ENCODE measurements around the gene KIAA1671.

Gene KIAA1671

DNA sequence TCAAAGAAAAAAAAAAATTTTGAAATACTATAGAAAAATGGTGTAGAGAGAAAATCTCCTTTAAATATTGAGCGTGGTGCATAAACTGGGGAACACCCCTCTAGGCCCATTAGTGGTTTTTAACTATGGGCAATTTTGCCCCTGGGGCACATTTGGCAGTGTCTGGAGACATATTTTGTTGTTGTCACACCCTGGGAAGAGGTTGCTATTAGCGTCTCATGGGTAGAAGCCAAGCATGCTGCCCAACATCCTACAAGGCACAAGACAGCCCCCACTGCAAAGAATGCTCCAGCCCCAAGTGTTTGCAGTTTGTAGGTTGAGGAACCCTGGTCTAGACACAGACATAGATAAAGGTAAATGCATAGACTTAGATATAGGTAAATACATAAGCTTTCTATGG, 92.6 kb downstream of the KIAA1671 start:
- no peak for DNase-seq (ENCODE audit: low read depth, low spot score)

- DNase-seq (ENCODE audit: low read depth, low spot score), result no peak
Observed at GRCh38 chr22:25048071-25048470, 95.6 kb downstream of the KIAA1671 start.

GRCh38 chr22:25048659-25049647, 96.4 kb downstream of the KIAA1671 start:
- DNase-seq (ENCODE audit: low read depth, low spot score), result peak; percentile 26

DNA sequence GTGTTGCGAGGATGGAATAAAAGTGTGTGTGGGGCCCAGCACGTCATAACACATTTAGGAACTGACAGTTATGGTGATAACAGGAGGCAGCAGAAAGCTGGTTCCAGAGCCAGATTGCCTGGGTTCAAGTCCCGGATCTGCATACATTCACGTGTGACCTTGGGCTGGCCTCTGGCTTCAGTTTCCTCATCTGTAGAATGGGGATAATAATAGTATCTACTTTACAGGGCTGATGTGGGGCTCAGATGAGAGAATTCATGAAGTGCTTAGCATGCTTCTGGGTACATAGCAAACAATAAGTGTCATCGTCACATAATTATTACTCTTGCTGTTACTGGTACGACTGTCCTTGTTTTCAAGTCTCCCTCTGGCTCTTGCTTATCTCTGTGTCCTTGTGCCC, 97.3 kb downstream of the KIAA1671 start:
- no peak for DNase-seq (ENCODE audit: low read depth, low spot score)

DNA sequence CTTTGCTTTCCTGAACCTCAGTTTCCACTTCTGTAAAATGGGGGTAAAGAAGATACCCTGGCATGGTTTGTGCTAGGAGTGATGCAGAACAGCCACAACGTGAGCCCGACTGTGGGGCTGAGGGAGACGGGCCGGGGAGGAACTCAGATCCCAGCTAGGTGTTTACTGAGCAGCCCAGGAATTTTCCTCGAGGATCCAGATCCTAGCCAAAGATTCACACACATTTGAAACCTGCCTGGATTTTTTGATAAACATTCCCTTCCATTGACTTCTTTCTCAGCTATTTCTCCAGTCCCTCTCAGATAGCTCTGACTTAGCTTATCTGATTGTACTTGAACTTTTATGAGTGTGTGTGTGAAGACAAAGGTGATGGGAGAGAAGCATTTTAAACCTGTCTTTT, 98.0 kb downstream of the KIAA1671 start:
- DNase-seq (ENCODE audit: low read depth, low spot score), result no peak

DNA sequence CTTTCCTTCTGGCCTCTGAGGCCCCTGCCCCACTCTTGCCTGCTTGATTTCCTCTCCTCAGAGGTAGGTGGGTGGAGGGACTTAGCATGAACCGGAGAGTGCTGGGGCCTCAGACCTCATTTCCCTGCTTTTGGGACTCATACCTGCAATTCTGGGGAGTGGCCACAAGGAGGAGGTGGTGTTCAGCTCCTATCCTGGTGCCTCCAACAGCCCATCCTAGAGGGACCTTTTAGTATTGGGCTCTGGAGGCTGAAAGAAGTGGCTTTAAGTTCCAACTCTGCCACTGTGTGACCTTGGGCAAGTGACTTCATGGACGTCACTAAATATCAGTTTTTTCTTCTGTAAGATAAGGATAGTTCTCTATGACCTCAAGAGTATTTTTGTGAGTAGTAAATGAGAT, 98.6 kb downstream of the KIAA1671 start:
- no peak for DNase-seq (ENCODE audit: low read depth, low spot score)

GRCh38 chr22:25051983-25052710, 99.6 kb downstream of the KIAA1671 start:
- no peak for DNase-seq (ENCODE audit: low read depth, low spot score)

GRCh38 chr22:25053153-25053805, 100.8 kb downstream of the KIAA1671 start:
- no peak for DNase-seq (ENCODE audit: low read depth, low spot score)

GRCh38 chr22:25054943-25055511, 102.5 kb downstream of the KIAA1671 start:
- DNase-seq (ENCODE audit: low read depth, low spot score), result no peak

GRCh38 chr22:25057013-25057881, 104.7 kb downstream of the KIAA1671 start:
- DNase-seq (ENCODE audit: low read depth, low spot score), result peak; percentile 18

- no peak for DNase-seq (ENCODE audit: low read depth, low spot score)
Observed at GRCh38 chr22:25059438-25059837, 106.9 kb downstream of the KIAA1671 start.

DNA sequence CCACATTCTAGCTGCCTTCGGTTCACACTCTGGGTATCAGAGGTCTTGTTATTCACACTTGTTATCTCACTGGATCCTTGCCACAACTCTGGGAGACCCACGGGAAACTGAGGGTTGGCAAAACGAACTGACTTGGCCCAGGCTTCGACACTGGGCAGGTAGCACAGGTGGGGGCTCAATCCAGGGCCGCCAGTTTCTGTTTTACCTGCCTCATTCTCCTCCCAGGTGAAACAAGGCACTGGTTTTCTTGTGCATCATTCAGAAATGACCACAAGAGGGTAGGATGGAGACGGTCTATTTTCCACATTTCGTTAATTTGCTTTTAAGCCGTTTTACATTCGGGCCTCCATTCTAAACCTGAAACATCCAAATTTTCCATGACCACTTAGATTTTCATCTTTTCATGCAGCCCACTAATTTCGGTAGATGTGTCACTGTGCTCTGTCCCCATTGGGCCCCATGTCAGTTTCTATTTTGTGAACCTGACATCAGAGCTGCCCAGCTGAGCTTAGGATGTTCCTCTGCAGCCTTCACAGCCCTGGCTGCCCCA, 108.1 kb downstream of the KIAA1671 start:
- no peak for DNase-seq (ENCODE audit: low read depth, low spot score)

- DNase-seq (ENCODE audit: low read depth, low spot score), result no peak
Observed at GRCh38 chr22:25061134-25061533, 108.6 kb downstream of the KIAA1671 start.

DNA sequence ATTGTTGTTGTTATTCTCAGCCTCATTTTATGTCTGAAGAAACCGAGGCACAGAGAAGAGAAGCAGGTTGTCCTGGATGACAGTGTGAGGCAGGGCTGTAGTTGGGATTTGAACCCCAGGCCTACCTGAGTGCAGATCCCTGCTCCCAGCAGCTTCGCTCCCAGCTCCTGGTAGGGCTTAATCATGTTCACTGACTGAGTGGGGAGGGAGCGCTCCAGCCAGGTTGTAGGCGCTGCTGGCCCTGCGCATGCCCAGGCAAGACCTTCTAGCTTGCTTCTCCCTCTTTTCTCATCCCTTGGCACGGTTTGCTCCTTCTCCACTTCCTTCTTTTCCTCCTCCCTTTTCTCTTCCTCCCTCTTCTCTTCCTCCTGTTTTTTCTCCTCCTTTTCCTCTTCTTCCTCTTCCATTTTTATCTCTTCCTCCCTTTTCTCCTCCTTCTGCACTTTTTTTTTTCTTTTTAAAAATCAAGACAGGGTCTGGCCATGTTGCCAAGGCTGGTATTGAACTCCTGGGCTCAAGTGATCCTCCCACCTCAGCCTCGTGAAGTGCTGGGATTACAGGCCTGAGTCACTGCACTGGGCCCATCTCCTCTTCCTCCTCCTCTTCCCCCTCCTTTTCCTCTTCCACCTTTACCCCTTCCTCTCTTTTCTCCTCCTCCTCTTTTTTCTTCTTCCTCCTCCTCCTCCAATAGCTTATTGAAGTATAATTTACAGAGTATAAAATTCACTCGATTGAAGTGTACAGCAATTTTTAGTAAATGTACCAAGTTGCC, 109.3 kb downstream of the KIAA1671 start:
- no peak for DNase-seq (ENCODE audit: low read depth, low spot score)

DNA sequence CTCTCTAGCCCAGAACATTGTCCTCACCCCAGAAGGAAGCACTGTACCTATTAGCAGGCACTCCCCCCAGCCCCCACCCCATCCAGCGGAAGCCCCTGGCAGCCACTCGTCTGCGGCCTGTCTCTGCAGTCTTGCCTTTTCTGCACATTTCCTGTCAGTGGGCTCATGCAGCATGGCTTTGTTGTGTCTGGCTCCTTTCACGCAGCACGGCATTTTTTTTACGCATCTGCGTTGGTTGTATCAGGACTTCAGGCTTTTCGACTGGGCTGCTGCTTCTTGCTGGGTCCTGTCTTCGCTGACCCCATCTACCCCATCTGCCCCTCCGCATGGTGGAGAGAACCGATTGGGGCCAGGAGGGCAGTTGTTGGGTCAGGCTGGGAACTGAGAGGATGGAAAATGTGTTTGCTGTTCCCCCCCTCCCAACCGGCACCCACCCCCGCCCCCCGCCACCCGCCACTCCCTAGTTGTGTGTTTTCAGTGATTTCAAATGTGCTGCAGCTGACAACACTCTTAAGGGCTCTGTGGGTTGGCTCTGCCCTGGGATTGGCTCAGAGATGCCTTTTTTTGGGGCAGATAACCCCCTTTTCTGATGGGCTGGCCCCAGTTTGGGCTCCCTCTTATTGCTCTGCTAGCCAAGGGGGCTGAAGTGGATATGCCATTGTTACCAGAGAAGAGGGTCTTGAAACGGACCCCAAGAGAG, 110.0 kb downstream of the KIAA1671 start:
- no peak for DNase-seq (ENCODE audit: low read depth, low spot score)

GRCh38 chr22:25064894-25065560, 112.5 kb downstream of the KIAA1671 start:
- DNase-seq (ENCODE audit: low read depth, low spot score), result no peak

- no peak for DNase-seq (ENCODE audit: low read depth, low spot score)
Observed at GRCh38 chr22:25066861-25067435, 114.4 kb downstream of the KIAA1671 start.

DNA sequence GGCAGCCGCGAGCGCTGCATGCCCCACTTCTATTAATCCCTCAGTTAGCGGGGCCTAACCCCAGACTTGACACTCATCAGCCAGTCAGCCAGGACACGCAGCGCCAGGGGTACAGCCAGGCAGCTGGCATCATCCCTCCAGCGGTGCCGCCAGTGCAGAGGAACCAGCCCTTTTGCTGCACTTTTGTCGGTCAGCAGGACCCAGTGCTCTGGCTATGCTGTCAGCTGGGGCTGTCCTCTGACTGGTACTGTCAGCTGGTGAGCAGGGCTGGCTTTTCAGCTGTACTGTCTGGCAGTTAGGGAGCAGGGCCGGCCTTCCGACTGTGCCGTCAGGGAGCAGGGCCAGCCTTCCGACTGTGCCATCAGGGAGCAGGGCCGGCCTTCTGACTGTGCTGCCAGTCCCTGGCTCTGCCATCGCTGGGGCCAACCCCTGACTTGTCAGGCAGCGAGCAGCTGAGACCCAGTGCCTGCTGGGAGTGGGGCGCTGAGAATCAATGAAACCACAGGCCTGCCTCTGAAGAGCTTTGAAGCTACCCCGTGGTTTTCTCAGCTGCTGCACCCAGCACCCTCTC, 115.4 kb downstream of the KIAA1671 start:
- no peak for DNase-seq (ENCODE audit: low read depth, low spot score)
